Colonic mucosa (tissue), 4 donors: Measurements from ENCODE around the gene MARS2. TPM values are rescaled to one million over a fixed set of nuclear protein-coding genes. Genes with fewer than 3 reads are reported as not detected.
"Not testable (repeated sequence)": the region's sequence is repeated elsewhere in the genome, so short reads cannot be mapped to it uniquely, and the experiment has no call there.

Experiments used
- DNase-seq: peaks from one replicate; pipeline ENCODE4 v3.0.0-alpha.2; 2020
- H3K27ac ChIP-seq: fragments of 200-600 bp; one replicate; pipeline ENCODE4 v1.8.0; 2021
- H3K27me3 ChIP-seq: fragments of 200-600 bp; one replicate; pipeline ENCODE4 v1.8.0; 2021
- H3K36me3 ChIP-seq: fragments of 200-600 bp; one replicate; pipeline ENCODE4 v1.8.0; 2021
- H3K4me1 ChIP-seq: fragments of 200-600 bp; one replicate; pipeline ENCODE4 v1.8.0; 2021; ENCODE audit warnings: mild to moderate bottlenecking
- H3K4me3 ChIP-seq: fragments of 200-600 bp; one replicate; pipeline ENCODE4 v1.8.0; 2021
- H3K9ac ChIP-seq, 2 donors: one replicate each; pipeline ENCODE4 v1.7.0; 2013; ENCODE audit warnings: control low read depth in 2 of 2, low read depth in 2 of 2, low read length in 2 of 2
- H3K9me3 ChIP-seq: fragments of 200-600 bp; one replicate; pipeline ENCODE4 v1.8.0; 2021
- intact Hi-C: fragments of 100-400 bp; cut with DNase I; formaldehyde crosslinking; loops from one replicate; pipeline ENCODE4 v1.14.1; 2022
- total RNA-seq, 2 donors: library from RNA; stranded (reverse); fragmentation: NEBNext Ultra II Directional in 1 of 2; extraction: Animal tissue kit (Norgen Biotek cat#: 25700) in 1 of 2; gene quantifications; one replicate each; pipeline ENCODE4 v1.2.1, GENCODE V29; 2021
- TF ChIP-seq, protein P1 (sequence below): fragments of 200-600 bp; IDR thresholded peaks from one replicate; pipeline ENCODE4 v1.8.0; 2022; ENCODE audit warnings: antibody characterized with exemption, mild to moderate bottlenecking
- donor health status: healthy.
- donor health status: DM: no; HTN: no; CAD: no.
- donor health status: DM: no; HTN: no; CAD: no.

Gene MARS2
- total RNA-seq, 2 donors from 2014 or later, result 8.3 to 17.0 TPM

DNA sequence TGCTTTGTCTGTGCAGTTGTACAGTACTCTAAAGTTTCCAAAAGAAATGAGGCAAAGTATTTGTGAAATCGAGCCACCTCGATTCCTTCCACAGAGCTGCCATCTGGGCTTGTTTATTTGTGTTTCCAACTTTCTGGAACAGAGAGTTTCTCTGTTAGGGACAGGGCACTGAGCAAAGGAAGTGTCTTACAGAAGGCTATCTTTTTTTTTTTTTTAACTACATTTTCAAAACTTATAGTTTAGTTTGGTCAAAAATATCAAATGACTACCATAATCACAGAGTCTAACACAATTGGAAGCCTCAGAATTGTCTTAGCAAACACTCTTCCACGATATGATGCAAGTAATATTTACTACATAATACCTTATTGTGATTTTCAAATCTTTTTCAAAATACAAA, 30.6 kb upstream of the MARS2 start:
- H3K27me3 ChIP-seq, result no peaks in the 10 kb centered on the region
- H3K4me3 ChIP-seq, result no peak overlapping the region
- no peaks in the 10 kb centered on the region for H3K4me1 ChIP-seq
- no peaks in the 10 kb centered on the region for H3K36me3 ChIP-seq
- H3K27ac ChIP-seq, result no peak overlapping the region
- TF ChIP-seq, protein P1, sequence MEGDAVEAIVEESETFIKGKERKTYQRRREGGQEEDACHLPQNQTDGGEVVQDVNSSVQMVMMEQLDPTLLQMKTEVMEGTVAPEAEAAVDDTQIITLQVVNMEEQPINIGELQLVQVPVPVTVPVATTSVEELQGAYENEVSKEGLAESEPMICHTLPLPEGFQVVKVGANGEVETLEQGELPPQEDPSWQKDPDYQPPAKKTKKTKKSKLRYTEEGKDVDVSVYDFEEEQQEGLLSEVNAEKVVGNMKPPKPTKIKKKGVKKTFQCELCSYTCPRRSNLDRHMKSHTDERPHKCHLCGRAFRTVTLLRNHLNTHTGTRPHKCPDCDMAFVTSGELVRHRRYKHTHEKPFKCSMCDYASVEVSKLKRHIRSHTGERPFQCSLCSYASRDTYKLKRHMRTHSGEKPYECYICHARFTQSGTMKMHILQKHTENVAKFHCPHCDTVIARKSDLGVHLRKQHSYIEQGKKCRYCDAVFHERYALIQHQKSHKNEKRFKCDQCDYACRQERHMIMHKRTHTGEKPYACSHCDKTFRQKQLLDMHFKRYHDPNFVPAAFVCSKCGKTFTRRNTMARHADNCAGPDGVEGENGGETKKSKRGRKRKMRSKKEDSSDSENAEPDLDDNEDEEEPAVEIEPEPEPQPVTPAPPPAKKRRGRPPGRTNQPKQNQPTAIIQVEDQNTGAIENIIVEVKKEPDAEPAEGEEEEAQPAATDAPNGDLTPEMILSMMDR, result no peak
- no peaks in the 10 kb centered on the region for H3K9me3 ChIP-seq
- intact Hi-C loops, result no loop called here
- peak overlapping the region in 1 of 2 donors; percentile 24 for H3K9ac ChIP-seq
- no peak for DNase-seq

DNA sequence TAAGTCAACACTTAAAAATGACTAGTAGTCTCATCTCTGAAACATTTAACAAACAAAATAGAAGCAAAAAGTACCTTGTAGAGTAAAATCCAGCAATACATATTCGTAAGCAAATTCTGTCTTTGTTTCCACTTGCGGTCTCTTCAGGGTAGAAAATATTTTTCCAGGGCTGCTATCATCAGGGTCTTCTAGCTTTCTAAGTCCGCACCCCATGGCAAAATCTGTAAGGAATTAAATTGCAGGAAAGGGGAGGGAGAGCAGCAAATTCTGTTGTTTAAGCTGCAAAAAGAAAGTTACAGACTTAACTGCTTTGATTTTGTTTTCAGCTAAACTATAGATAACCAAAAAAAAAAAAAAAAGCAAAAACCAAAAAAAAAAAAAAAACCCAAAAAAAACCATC, 29.9 kb upstream of the MARS2 start, which contains the start of gene RFTN2:
RFTN2 (minus strand) TSS at position 342 of the 400 bp plus-strand sequence; CDS start at position 213, 129 bp downstream.
- H3K4me1 ChIP-seq, result no peaks in the 10 kb centered on the region
- H3K4me3 ChIP-seq, result no peak within 1 kb of the TSS
- intact Hi-C loops, result no loop called here
- H3K9ac ChIP-seq, result peak within 1 kb of the TSS in 1 of 2 donors; percentile 24
- TF ChIP-seq, protein P1, result no peak
- no peaks in the 10 kb centered on the region for H3K36me3 ChIP-seq
- no peaks in the 10 kb centered on the region for H3K27me3 ChIP-seq
- no peaks in the 10 kb centered on the region for H3K9me3 ChIP-seq
- no peak for DNase-seq
- peak within 1 kb of the TSS; percentile 4 for H3K27ac ChIP-seq

DNA sequence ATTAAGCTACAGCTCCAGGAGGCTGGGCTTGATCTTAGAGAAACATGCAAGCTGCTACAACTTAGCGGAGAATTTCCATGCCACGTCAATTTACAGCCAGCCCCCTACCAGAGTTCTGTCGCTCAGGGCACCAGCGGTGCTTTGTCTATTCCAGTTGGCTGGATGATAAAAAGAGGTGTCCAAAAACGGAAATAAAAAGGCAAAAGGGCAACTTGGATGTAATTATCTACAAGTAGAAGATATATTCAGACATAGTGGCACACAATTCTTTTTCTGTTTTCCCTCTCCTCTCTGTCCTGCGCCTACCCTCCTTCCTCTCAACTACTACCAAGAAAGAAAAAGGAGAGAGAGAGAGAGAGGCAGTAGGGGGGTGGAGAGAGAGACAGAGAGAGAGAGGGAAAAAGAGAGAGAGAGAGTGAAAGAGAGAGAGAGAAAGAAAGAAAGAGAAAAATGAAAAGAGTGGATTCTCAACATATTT, 29.4 kb upstream of the MARS2 start:
- H3K9me3 ChIP-seq, result no peaks in the 10 kb centered on the region

DNA sequence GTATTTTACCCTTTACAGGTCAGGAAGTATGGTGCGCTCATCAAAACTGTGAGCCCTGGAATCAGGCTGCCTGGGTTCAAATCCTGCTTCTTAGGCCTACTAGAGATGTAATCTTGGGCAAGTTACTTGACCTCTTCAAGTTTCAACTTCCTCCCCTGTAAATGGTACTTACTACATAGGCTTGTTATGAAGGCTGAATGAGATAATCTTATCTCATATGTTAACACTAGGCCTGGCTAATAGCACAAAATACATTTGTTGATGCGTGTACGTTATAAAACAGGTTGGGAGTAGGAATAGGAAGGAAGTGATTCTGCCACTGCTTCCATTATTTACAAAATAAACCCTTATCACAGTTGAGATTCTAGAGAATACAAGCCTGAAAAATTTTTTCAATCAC, 28.1 kb upstream of the MARS2 start:
- TF ChIP-seq, protein P1, result no peak
- H3K27ac ChIP-seq, result no peak overlapping the region
- no peak for DNase-seq
- no peaks in the 10 kb centered on the region for H3K4me1 ChIP-seq
- H3K9ac ChIP-seq, result no peak overlapping the region
- H3K4me3 ChIP-seq, result no peak overlapping the region
- intact Hi-C loops, result no loop called here
- no peaks in the 10 kb centered on the region for H3K9me3 ChIP-seq
- H3K27me3 ChIP-seq, result no peaks in the 10 kb centered on the region
- H3K36me3 ChIP-seq, result no peaks in the 10 kb centered on the region

More for the DNA sequence above, 29.4 kb upstream of the MARS2 start:
- Histone ChIP-seq H3K4me1 (no peaks in the 10 kb centered on the region), H3K36me3 (no peaks in the 10 kb centered on the region), H3K4me3 (no peak overlapping the region), H3K27me3 (no peaks in the 10 kb centered on the region), H3K9ac (no peak overlapping the region), H3K27ac (peak overlapping the region; percentile 4)
- TF ChIP-seq, protein P1, result no peak
- no peak for DNase-seq
- intact Hi-C loops, result no loop called here

DNA sequence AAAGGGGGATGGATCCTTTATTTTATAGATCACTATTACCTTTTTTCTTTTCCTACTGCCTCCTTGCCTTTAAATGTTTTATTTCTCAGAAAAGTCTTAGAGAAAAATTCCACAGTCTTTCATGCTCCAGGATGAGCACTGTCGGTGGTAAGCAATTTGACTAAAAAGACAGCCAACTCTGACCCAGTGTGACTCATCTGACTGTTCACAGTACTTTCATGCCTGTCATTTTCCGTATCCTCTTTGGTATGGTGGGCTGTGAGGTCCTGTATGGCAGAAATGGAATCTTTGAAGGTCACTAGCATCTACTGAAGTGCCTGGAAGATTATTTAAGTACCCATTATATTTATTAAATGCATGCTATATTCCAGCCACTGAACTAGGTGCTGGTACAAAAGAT, 27.7 kb upstream of the MARS2 start:
- Histone ChIP-seq H3K4me3 (no peak overlapping the region), H3K36me3 (no peaks in the 10 kb centered on the region), H3K4me1 (no peaks in the 10 kb centered on the region), H3K9me3 (no peaks in the 10 kb centered on the region), H3K27me3 (no peaks in the 10 kb centered on the region), H3K9ac (no peak overlapping the region), H3K27ac (no peak overlapping the region)
- TF ChIP-seq, protein P1, result no peak
- DNase-seq, result no peak
- intact Hi-C loops, result no loop called here

DNA sequence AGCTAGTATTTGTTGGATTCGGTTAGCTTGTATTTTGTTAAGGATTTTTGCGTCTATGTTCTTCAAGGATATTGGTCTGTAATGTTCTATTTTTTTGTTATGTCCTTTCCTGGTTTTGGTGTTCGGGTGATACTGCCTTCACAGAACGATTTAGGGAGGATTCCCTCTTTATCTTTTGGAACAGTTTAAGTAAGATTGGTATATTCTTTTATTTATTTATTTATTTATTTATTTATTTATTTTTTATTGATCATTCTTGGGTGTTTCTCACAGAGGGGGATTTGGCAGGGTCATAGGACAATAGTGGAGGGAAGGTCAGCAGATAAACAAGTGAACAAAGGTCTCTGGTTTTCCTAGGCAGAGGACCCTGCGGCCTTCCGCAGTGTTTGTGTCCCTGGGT, 10.0 kb upstream of the MARS2 start:
- H3K9ac ChIP-seq, intact Hi-C loops, H3K27me3 ChIP-seq, H3K27ac ChIP-seq, H3K4me3 ChIP-seq, H3K4me1 ChIP-seq, H3K36me3 ChIP-seq, H3K9me3 ChIP-seq, DNase-seq: not testable (repeated sequence)

DNA sequence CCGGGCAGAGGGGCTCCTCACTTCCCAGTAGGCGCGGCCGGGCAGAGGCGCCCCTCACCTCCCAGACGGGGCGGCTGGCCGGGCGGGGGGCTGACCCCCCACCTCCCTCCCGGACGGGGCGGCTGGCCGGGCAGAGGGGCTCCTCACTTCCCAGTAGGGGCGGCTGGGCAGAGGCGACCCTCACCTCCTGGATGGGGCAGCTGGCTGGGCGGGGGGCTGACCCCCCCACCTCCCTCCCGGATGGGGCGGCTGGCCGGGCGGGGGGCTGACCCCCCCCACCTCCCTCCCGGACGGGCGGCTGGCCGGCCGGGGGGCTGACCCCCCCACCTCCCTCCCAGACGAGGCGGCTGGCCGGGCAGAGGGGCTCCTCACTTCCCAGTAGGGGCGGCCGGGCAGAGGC, 9.2 kb upstream of the MARS2 start:
- H3K4me3 ChIP-seq, H3K27ac ChIP-seq, intact Hi-C loops: not testable (repeated sequence)

DNA sequence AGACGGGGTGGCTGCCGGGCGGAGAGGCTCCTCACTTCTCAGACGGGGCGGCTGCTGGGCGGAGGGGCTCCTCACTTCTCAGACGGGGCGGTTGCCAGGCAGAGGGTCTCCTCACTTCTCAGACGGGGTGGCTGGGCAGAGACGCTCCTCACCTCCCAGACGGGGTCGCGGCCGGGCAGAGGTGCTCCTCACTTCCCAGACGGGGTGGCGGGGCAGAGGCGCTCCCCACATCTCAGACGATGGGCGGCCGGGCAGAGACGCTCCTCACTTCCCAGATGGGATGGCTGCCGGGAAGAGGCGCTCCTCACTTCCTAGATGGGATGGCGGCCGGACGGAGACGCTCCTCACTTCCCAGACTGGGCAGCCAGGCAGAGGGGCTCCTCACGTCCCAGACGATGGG, 8.6 kb upstream of the MARS2 start:
- DNase-seq, result not testable (repeated sequence)

More for the DNA sequence above, 9.2 kb upstream of the MARS2 start:
- H3K4me1 ChIP-seq, H3K9me3 ChIP-seq, H3K27me3 ChIP-seq, H3K9ac ChIP-seq, H3K36me3 ChIP-seq, DNase-seq: not testable (repeated sequence)

DNA sequence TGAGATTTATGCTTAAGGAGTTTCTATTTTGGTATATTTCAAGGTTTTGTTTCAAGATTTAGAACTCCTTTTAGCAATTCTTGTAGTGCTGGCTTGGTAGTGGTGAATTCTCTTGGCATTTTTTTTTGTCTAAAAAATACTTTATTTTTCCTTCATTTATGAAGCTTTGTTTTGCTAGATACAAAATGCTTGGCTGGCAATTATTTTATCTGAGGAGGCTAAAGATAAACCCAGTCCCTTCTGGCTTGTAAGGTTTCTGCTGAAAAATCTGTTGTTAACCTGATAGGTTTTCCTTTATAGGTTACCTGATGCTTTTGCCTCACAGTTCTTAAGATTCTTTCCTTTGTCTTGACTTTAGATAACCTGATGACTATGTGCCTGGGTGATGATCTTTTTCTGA, 5.4 kb upstream of the MARS2 start:
- not testable (repeated sequence) for H3K9me3 ChIP-seq, DNase-seq

More for the DNA sequence above, 8.6 kb upstream of the MARS2 start:
- H3K9me3 ChIP-seq, H3K4me1 ChIP-seq, H3K9ac ChIP-seq, H3K27me3 ChIP-seq, H3K36me3 ChIP-seq, intact Hi-C loops, H3K27ac ChIP-seq, H3K4me3 ChIP-seq: not testable (repeated sequence)

More for the DNA sequence above, 5.4 kb upstream of the MARS2 start:
- intact Hi-C loops, result loop anchor here (10.0 kb wide), 1 partner anchor 185 kb away; the partner anchor contains the start of gene MOB4
- not testable (repeated sequence) for H3K4me3 ChIP-seq, H3K4me1 ChIP-seq, H3K27ac ChIP-seq, H3K36me3 ChIP-seq, H3K27me3 ChIP-seq, H3K9ac ChIP-seq
